ENCODE data around the gene ACAA1. TPM values are rescaled to one million over a fixed set of nuclear protein-coding genes. Genes with fewer than 3 reads are reported as not detected.

The ACAA1 gene
- total and polyA plus RNA-seq, 2 of the 4 experiments (the other 2 are of a cell fraction), result 30.8 to 62.4 TPM

DNA sequence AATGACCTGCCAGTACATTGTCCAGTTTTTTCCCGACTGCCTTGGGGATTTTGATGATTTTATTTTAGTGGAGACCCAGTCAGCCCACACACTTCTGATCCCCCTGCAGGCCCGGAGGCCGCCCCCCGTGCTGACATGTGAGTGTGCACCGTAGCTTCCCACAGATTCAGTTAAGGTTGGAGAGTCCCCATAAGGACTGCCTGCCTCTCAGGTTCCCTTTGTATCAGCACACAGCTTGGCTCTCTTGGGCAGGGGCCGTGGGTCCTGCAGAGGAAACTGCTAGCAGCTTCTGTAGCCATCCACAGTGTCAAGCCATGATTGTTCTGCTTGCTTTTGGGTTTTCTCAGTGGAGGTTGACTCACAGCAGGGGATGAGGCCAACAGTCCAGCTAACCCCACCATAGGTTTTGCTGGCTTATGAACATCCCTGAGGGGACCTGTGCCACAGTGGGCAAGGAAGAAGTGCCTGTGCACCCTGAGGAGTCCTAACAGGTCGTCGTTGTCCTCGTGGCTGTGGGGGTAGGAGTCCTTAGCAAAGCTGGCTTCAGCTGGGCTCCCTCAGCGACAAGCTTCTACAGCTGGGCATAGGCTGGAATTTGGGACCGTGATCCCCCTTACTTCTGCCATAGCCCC is 51.5 kb downstream of the ACAA1 start:
- Histone ChIP-seq H2BK120ac (ENCODE audit: low read depth, low read length) (no peak overlapping the region), H2AFZ (replicated peaks; ENCODE audit: low read length, poor library complexity) (peak overlapping the region; percentile 56), H3K4ac (ENCODE audit: low read depth, low read length) (no peak overlapping the region), H3K79me1 (ENCODE audit: low read depth in 1 of 2, low read length in 2 of 2) (no peaks in the 10 kb centered on the region), H3K9me1 (ENCODE audit: insufficient read depth, low read length) (no peaks in the 10 kb centered on the region), H3K14ac (replicated peaks; ENCODE audit: low read depth, low read length) (no peak overlapping the region), H4K5ac (ENCODE audit: low read depth, low read length) (no peak overlapping the region), H3K36me3 (ENCODE audit: control insufficient read depth, insufficient read depth, low read length) (no peaks in the 10 kb centered on the region), H3K23ac (ENCODE audit: low read depth, low read length) (no peak overlapping the region), H2BK15ac (ENCODE audit: low read depth, low read length) (no peak overlapping the region), H2AK5ac (ENCODE audit: low read depth, low read length) (no peak overlapping the region), H3K9ac (ENCODE audit: low read depth, low read length) (no peak overlapping the region), H2AK9ac (replicated peaks; ENCODE audit: low read depth, low read length, poor library complexity) (no peak overlapping the region), H2BK5ac (ENCODE audit: low read depth, low read length, poor library complexity, severe bottlenecking) (no peak overlapping the region), H3K9me3 (ENCODE audit: control insufficient read depth, insufficient read depth, low read length) (peaks cover 2% of the 10 kb centered on the region; the same call in 1 of the 2 replicates), H3K27ac (ENCODE audit: insufficient read depth, low read length) (no peak overlapping the region), H3K4me2 (ENCODE audit: low read depth, low read length) (no peak overlapping the region), H3K56ac (ENCODE audit: extremely low read depth, insufficient read depth, low read length) (no peak overlapping the region), H3K4me1 (ENCODE audit: control insufficient read depth, insufficient read depth, low read length) (no peaks in the 10 kb centered on the region), H2BK20ac (ENCODE audit: low read depth, low read length) (no peak overlapping the region), H3K18ac (ENCODE audit: low read depth, low read length) (no peak overlapping the region), H4K8ac (ENCODE audit: low read depth in 2 of 2, low read length in 2 of 2) (no peak overlapping the region), H4K91ac (ENCODE audit: insufficient read depth, low read depth, low read length) (no peak overlapping the region), H3K4me3 (ENCODE audit: insufficient read depth, low read depth, low read length) (no peak overlapping the region), H4K20me1 (ENCODE audit: insufficient read depth, low read length) (no peaks in the 10 kb centered on the region), H3K27me3 (ENCODE audit: control insufficient read depth, insufficient read depth, low read length) (peaks cover 5% of the 10 kb centered on the region; the same call in 1 of the 2 replicates)
- TF ChIP-seq CHD1 (IDR thresholded peaks at IDR 0.05; ENCODE audit: low read depth, low read length) (no peak), CTCF (conservative IDR thresholded peaks at IDR 0.05; ENCODE audit: low read depth, low read length) (no peak), MXI1 (IDR thresholded peaks at IDR 0.05; ENCODE audit: borderline replicate concordance, low read depth, low read length) (no peak), RFX5 (IDR thresholded peaks at IDR 0.05; ENCODE audit: low read depth, low read length) (no peak), FOS (IDR thresholded peaks at IDR 0.05; ENCODE audit: low read depth, low read length) (no peak), POLR2A (IDR thresholded peaks at IDR 0.05; ENCODE audit: low read depth, low read length) (no peak), BHLHE40 (IDR thresholded peaks at IDR 0.05; ENCODE audit: low read depth, low read length) (no peak), SMC3 (IDR thresholded peaks at IDR 0.05; ENCODE audit: low read depth, low read length) (no peak), RCOR1 (IDR thresholded peaks at IDR 0.05; ENCODE audit: insufficient replicate concordance, low read length) (no peak), RAD21 (IDR thresholded peaks at IDR 0.05; ENCODE audit: low read length) (no peak), MAFK (IDR thresholded peaks at IDR 0.05; ENCODE audit: low read depth, low read length) (no peak), CEBPB (IDR thresholded peaks at IDR 0.05; ENCODE audit: low read depth, low read length) (no peak), MAZ (IDR thresholded peaks at IDR 0.05; ENCODE audit: borderline replicate concordance, low read depth, low read length) (no peak), NFE2L2 (IDR thresholded peaks at IDR 0.05; ENCODE audit: low read depth, low read length) (no peak), USF2 (IDR thresholded peaks at IDR 0.05; ENCODE audit: low read depth, low read length) (no peak)
- TF ChIP-seq, protein P1, sequence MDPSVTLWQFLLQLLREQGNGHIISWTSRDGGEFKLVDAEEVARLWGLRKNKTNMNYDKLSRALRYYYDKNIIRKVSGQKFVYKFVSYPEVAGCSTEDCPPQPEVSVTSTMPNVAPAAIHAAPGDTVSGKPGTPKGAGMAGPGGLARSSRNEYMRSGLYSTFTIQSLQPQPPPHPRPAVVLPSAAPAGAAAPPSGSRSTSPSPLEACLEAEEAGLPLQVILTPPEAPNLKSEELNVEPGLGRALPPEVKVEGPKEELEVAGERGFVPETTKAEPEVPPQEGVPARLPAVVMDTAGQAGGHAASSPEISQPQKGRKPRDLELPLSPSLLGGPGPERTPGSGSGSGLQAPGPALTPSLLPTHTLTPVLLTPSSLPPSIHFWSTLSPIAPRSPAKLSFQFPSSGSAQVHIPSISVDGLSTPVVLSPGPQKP (IDR thresholded peaks at IDR 0.05; ENCODE audit: borderline replicate concordance, low read depth, low read length), result no peak
- ChIA-PET POLR2A (ENCODE audit: unreplicated experiment) (no interaction called here), CTCF (no interaction called here)
- no TSS peak for BruUV-seq (replicated peaks)
- no peak for ATAC-seq (ENCODE audit: low read depth)
- intact Hi-C loops (cut with micrococcal nuclease), result no loop called here
- DNase-seq, result no peak
- WGBS, 2 experiments (ENCODE audit: extremely low coverage in 2 of 2, insufficient read length in 1 of 2), result no CpG with 5 or more reads among the region's 11 CpGs
- dilution Hi-C loops (cut with HindIII; ENCODE audit: low sequenced_read_pairs, unreplicated experiment), result no loop called here
- in situ Hi-C loops (cut with MboI; ENCODE audit: low sequenced_read_pairs), result no loop called here
